VCaP (cell line): ENCODE results near the gene CACNA1D.

Experiments
- H3K27ac ChIP-seq: fragments of 450-650 bp; 2 replicates; pipeline ENCODE4 v1.5.1; 2017
- TF ChIP-seq, protein P1 (sequence below): fragments of 450-650 bp; conservative IDR thresholded peaks from 2 replicates; pipeline ENCODE4 v1.5.1; 2017; ENCODE audit warnings: mild to moderate bottlenecking, moderate library complexity

Gene CACNA1D

DNA sequence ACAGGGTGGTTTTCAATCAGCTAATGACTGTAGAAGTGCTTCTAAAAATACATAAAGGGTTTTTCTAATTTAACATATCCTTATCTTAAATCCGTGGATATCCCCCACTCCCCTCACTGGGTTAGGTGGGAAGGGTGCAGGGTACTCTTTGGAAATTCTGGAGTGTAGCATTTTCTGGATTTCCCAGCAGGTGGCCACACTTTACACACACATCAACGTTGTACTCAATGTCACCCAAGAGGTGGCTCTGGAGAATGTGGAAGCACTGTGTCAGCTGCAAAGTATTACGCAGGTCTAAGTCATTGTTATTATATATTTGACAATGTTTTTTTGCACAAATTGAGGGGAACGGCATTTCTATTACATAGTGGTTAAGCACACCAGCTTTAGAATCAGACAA is 183.0 kb downstream of the CACNA1D start:
- no peak overlapping the region for H3K27ac ChIP-seq
- TF ChIP-seq, protein P1, sequence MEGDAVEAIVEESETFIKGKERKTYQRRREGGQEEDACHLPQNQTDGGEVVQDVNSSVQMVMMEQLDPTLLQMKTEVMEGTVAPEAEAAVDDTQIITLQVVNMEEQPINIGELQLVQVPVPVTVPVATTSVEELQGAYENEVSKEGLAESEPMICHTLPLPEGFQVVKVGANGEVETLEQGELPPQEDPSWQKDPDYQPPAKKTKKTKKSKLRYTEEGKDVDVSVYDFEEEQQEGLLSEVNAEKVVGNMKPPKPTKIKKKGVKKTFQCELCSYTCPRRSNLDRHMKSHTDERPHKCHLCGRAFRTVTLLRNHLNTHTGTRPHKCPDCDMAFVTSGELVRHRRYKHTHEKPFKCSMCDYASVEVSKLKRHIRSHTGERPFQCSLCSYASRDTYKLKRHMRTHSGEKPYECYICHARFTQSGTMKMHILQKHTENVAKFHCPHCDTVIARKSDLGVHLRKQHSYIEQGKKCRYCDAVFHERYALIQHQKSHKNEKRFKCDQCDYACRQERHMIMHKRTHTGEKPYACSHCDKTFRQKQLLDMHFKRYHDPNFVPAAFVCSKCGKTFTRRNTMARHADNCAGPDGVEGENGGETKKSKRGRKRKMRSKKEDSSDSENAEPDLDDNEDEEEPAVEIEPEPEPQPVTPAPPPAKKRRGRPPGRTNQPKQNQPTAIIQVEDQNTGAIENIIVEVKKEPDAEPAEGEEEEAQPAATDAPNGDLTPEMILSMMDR, result peak; percentile 80

DNA sequence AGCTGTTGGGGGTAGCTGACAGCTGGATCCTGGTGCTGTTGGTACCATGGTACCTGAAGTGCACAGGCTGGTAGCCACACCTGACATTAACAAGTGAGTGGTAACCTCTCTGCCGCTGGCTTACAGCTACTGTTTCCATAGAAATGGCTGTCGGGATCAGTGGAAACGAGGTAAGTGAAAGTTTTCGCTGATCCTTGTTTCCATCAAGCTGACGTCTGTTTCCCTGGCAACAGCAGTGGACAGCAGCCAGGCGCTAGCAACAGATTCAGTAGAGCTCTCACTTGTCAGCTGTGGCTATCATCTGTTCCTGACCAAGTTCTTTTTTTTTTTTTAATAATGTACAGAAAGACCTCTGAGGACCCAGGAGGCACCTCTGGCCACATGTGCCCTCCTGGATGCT is 185.6 kb downstream of the CACNA1D start:
- TF ChIP-seq, protein P1, result no peak
- H3K27ac ChIP-seq, result no peak overlapping the region

DNA sequence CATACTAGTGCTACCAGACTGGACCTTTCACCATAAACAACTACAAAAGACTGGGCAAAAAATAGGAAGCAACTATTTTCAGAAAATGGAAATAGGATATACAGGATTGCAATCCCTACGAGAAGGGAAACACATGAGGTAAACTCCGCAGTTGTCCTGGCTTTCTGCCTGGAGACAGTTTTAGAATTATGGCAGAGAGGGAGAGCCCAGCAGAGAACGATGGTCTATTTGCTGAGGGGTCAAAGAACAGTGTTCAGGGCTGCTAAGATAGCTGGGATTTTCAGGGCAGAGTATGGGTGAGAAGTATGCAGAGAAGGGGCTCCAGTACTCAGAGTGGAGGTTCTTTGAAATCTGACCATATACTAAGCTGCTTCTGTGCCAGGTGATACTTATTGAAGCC is 188.4 kb downstream of the CACNA1D start:
- H3K27ac ChIP-seq, result no peak overlapping the region
- TF ChIP-seq, protein P1, result no peak

DNA sequence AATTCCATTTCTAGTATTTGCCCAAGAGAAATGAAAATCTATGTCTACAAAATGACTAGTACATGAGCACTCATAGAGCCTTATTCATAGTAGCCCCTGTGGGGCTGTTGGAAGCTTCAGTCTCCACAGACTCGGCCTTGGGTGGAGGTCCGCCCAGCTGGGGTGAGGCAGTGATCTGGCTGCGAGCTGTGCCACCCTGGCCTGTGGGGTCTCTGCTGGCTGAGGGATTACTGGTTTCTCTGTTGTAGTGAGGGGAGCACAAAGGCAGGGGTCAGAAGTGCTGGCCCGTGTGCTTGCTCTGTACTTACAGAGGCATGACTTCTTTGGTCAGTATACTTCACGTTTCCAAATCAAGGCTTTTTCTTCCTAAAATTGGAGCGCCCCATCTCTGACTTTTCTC is 193.7 kb downstream of the CACNA1D start:
- H3K27ac ChIP-seq, result no peak overlapping the region
- TF ChIP-seq, protein P1, result no peak

DNA sequence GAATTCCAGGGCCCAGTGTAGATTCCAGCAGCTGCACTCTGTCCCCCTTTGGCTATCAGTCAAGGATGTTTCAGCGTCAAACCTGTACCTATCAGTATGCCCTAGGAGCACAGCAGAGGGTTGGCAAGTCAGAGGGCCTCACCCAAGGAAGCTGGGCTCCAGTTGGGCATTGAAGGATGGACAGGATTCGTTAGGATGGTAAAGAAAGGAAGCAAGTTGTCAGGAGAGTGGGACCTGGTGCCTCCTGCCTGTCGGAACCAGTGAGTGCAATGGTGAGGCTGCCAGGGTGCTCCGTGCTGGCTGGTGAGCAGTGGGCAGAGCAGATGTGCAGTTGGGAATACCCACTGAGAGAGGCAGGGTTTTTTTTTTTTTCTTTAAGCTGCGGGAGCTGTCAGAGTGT is 194.6 kb downstream of the CACNA1D start:
- no peak overlapping the region for H3K27ac ChIP-seq
- TF ChIP-seq, protein P1, result no peak

DNA sequence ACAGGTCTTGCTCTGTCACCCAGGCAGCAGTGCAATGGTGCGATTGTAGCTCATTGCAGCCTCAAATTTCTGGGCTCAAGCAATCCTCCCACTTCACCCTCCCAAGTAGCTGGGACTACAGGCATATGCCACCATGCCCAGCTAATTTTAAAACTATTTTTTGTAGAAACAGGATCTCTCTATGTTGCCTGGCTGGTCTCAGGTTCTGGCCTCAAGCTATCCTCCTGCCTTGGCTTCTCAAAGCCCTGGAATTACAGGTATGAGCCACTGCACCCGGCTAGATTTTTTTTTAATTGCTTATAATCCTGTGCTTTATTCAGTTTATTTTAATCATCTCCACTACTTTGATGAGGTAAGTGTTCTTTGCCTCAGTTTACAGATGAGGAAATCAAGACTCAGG is 195.3 kb downstream of the CACNA1D start:
- no peak overlapping the region for H3K27ac ChIP-seq
- TF ChIP-seq, protein P1, result no peak

DNA sequence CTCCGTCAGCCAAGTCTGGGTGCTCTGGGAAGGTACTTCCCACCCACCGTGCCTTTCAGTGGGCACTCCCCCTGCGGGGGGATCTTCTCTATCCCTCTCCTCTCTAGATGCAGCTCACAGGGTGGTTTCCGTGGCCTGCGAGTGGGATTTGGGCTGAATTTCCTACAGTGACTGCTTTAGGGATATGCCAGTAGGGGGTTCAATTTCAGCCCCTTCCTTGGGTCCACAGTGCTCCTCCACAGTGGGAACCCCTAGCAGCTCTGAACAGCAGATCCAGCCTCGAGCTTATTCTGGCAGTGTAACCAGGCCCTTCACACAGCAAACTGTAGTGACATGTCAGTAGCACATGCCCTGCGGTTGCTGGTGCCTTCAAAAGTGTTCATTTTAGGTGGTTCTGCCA is 196.1 kb downstream of the CACNA1D start:
- H3K27ac ChIP-seq, result no peak overlapping the region
- TF ChIP-seq, protein P1, result no peak

DNA sequence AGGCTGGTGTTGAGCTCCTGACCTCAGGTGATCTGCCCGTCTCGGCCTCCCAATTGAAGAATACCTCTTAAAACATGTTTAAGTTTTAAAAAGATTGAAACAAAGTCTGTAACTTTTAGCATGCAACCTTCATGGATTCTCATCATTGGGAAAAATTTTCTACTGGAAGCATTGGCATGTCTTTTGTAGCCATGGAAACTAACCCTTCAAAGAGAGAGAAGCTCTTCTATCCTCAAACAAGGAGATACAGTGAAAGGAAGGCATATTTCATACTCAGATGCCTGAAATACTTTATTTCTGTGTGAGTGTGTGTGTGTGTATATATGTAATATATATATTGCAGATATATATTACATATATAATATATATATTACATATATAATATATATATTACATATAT is 196.9 kb downstream of the CACNA1D start:
- TF ChIP-seq, protein P1, result no peak
- H3K27ac ChIP-seq, result no peak overlapping the region
